GM12878 (cell line): ENCODE results near the gene IGFBP3. TPM values are rescaled to one million over a fixed set of nuclear protein-coding genes. Genes with fewer than 3 reads are reported as not detected.

Experiments
- ATAC-seq: fragments of 200-7000 bp; cut with Tn5 transposase; 3 replicates; pipeline ENCODE4 v1.9.1; 2020; ENCODE audit warnings: mild to moderate bottlenecking, moderate library complexity
- BruUV-seq: library from RNA; stranded (reverse); fragments of 400-500 nt; replicated peaks from 2 replicates; lab custom pipeline; 2021; lab: Mats Ljungman, UMichigan
- CTCF ChIA-PET: fragments of 300-600 bp; sonication (Branson Sonifier 250); formaldehyde crosslinking; extraction: SDS; loops from one replicate; lab custom pipeline; 2021; ENCODE audit warnings: inconsistent platforms; lab: Yijun Ruan, JAX
- POLR2A ChIA-PET: fragments of 350-600 bp; formaldehyde crosslinking; extraction: SDS; loops from one replicate; lab custom pipeline; 2021; ENCODE audit warnings: inconsistent platforms; lab: Charles Lee
- RAD21 ChIA-PET: fragments of 300-600 bp; sonication (Branson Sonifier 250); formaldehyde crosslinking; loops from one replicate; lab custom pipeline; 2023; ENCODE audit warnings: antibody characterized with exemption; ENCODE audit not compliant: unreplicated experiment; lab: Charles Lee
- SMC1A ChIA-PET: fragments of 300-600 bp; sonication (Branson Sonifier 250); formaldehyde crosslinking; loops from one replicate; lab custom pipeline; 2023; ENCODE audit not compliant: unreplicated experiment, uncharacterized antibody; lab: Charles Lee
- DNase-seq: peaks from one replicate; pipeline ENCODE4 v3.0.0-alpha.2; 2011; ENCODE audit warnings: low read depth, low spot score
- FAIRE-seq: peaks from 3 replicates; lab custom pipeline; 2011; peaks lifted over from hg19 to GRCh38; lab: Jason Lieb, UNC
- H2AFZ ChIP-seq: 2 replicates; pipeline ENCODE4 v1.6.0; 2011; ENCODE audit warnings: low read depth, low read length, control low read depth; ENCODE audit not compliant: control insufficient read depth
- H3K27ac ChIP-seq: 2 replicates; pipeline ENCODE4 v1.5.1; 2011; ENCODE audit warnings: control low read depth; ENCODE audit not compliant: control insufficient read depth, insufficient read depth
- H3K27me3 ChIP-seq, 2 experiments: replicated peaks in 1 of 2; 2 replicates each; pipeline versions ENCODE4 v1.6.0 to v1.6.1; 2011; ENCODE audit warnings: low read length in 1 of 2; ENCODE audit not compliant: control insufficient read depth in 2 of 2, insufficient read depth in 2 of 2
- H3K36me3 ChIP-seq, 2 experiments: 2 replicates each; pipeline ENCODE4 v1.5.1; 2011; ENCODE audit warnings: low read length in 1 of 2; ENCODE audit not compliant: control insufficient read depth in 2 of 2, insufficient read depth in 2 of 2
- H3K4me1 ChIP-seq: 2 replicates; pipeline ENCODE4 v1.6.1; 2011; ENCODE audit warnings: mild to moderate bottlenecking, low read length, moderate library complexity, mixed read lengths; ENCODE audit not compliant: control insufficient read depth, insufficient read depth
- H3K4me2 ChIP-seq: 2 replicates; pipeline ENCODE4 v1.6.0; 2011; ENCODE audit warnings: control low read depth; ENCODE audit not compliant: control insufficient read depth, insufficient read depth
- H3K4me3 ChIP-seq: fragments of 200-600 bp; sonication (generic); 2 replicates; pipeline ENCODE4 v1.5.1; 2016
- H3K79me2 ChIP-seq: 2 replicates; pipeline ENCODE4 v1.6.0; 2011; ENCODE audit warnings: low read length; ENCODE audit not compliant: control insufficient read depth, insufficient read depth
- H3K9ac ChIP-seq: 2 replicates; pipeline ENCODE4 v1.8.0; 2011; ENCODE audit warnings: low read length, control low read depth, mixed read lengths; ENCODE audit not compliant: control insufficient read depth, insufficient read depth
- H3K9me3 ChIP-seq: replicated peaks from 3 replicates; pipeline ENCODE4 v1.5.1; 2011; ENCODE audit warnings: mild to moderate bottlenecking, low read length; ENCODE audit not compliant: control insufficient read depth, insufficient read depth
- H4K20me1 ChIP-seq: 2 replicates; pipeline ENCODE4 v1.6.0; 2011; ENCODE audit not compliant: control insufficient read depth, insufficient read depth
- ATF3 ChIP-seq: IDR thresholded peaks from 2 replicates; pipeline ENCODE4 v1.6.1; 2011; ENCODE audit warnings: low read depth, mild to moderate bottlenecking, low read length, moderate library complexity, borderline replicate concordance; ENCODE audit errors: extremely low read depth
- CTCF ChIP-seq, 3 experiments: IDR thresholded peaks in 2 of 3; conservative IDR thresholded peaks in 1 of 3; 2 replicates each; pipeline ENCODE4 v1.5.1; 2011; ENCODE audit warnings: low read depth in 3 of 3, low read length in 3 of 3, mild to moderate bottlenecking in 3 of 3, control low read depth in 2 of 3, moderate library complexity in 2 of 3, inconsistent platforms in 1 of 3, mixed read lengths in 1 of 3; ENCODE audit not compliant: control insufficient read depth in 2 of 3, insufficient read depth in 1 of 3; ENCODE audit errors: extremely low read depth in 1 of 3
- IKZF1 ChIP-seq: fragments of 450-650 bp; conservative IDR thresholded peaks from 2 replicates; pipeline ENCODE4 v1.6.1; 2017; ENCODE audit warnings: antibody characterized with exemption, mild to moderate bottlenecking
- IRF3 ChIP-seq: fragments of 450-650 bp; IDR thresholded peaks from 2 replicates; pipeline ENCODE4 v1.6.1; 2014; ENCODE audit warnings: mild to moderate bottlenecking
- IRF4 ChIP-seq: IDR thresholded peaks from 2 replicates; pipeline ENCODE4 v1.6.1; 2011; ENCODE audit warnings: low read depth, low read length
- KAT2A ChIP-seq: conservative IDR thresholded peaks from 2 replicates; pipeline ENCODE4 v1.6.1; 2011; ENCODE audit warnings: low read depth, low read length; ENCODE audit not compliant: control insufficient read depth
- TCF3 ChIP-seq: IDR thresholded peaks from 2 replicates; pipeline ENCODE4 v1.6.1; 2012; ENCODE audit warnings: low read depth, mild to moderate bottlenecking, low read length, borderline replicate concordance; ENCODE audit not compliant: insufficient read depth
- ZBTB40 ChIP-seq: fragments of 450-650 bp; IDR thresholded peaks from 2 replicates; pipeline ENCODE4 v1.6.1; 2016; ENCODE audit warnings: mild to moderate bottlenecking, moderate library complexity, borderline replicate concordance
- ZNF24 ChIP-seq: fragments of 450-650 bp; IDR thresholded peaks from 2 replicates; pipeline ENCODE4 v1.6.1; 2017; ENCODE audit warnings: antibody characterized with exemption, mild to moderate bottlenecking
- WGBS: methylation state at CpG from one replicate; pipeline ENCODE4 v1.1.6; 2016; ENCODE audit warnings: low lambda C conversion rate; ENCODE audit not compliant: insufficient replicate concordance, insufficient coverage; ENCODE audit errors: missing lambda C conversion rate; 5-methylcytosine and 5-hydroxymethylcytosine counted together
- in situ Hi-C: fragments of 300-500 bp; cut with MboI; formaldehyde crosslinking; loops from 9 replicates; pipeline ENCODE4 v1.14.3; 2018; ENCODE audit warnings: mixed read lengths
- intact Hi-C: fragments of 100-400 bp; cut with micrococcal nuclease; formaldehyde crosslinking; loops from one replicate; pipeline ENCODE4 v1.14.2; 2022; ENCODE audit not compliant: unreplicated experiment
- polyA plus RNA-seq, 11 experiments: library from polyadenylated mRNA; depleted of rRNA in 4 of 11; unstranded in 6 of 11; stranded (reverse) in 5 of 11; fragments of >200 nt; fragmentation: Nextera tagmentation in 4 of 11; fragmentation: Illumina TruSeq in 1 of 11; extraction: Ambion mirVana in 4 of 11; extraction: Trizol in 1 of 11; gene quantifications; 1 replicate in 1 of 11; 2 replicates in 10 of 11; pipeline versions ENCODE4 v1.2.1 to v1.2.3, GENCODE V29; 2011 to 2016; ENCODE audit warnings: inconsistent platforms in 2 of 11, missing spikeins in 2 of 11, low read depth in 1 of 11
- total RNA-seq, 4 experiments: library from RNA; depleted of rRNA in 3 of 4; stranded (reverse); fragments of >200 nt in 3 of 4; fragmentation: Illumina TruSeq in 1 of 4; extraction: Trizol in 1 of 4; gene quantifications; 2 replicates each; pipeline versions ENCODE4 v1.2.1 to v1.2.3, GENCODE V29; 2013 to 2021

Gene IGFBP3
- total and polyA plus RNA-seq, 10 of the 15 experiments (the other 5 are each of a cell fraction or from before 2014, with no cell fraction given): 6.0 to 28.0 (median 15.6) TPM

DNA sequence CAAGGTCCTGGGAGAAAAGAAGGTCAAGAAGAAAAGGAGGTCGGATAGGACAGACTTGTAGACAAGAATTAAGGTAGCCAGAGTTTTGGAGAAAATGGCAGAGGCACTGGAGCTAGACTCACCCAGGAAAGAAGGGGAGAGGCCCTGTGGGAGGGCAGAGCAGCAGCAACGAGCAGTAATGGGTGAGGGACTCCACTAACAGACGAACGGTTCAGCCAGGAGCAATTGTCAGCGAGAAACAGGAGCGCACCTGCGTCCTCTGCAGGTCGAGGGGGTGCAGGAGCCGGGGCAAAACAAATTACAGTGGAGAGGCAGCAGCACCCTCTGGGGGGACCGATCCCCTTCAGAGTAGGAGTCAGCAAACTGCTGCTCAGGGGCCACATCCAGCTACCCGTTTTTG, 18.5 kb upstream of the IGFBP3 start (continued):
- TF ChIP-seq IRF4 (no peak), ZNF24 (no peak), KAT2A (no peak)

GRCh38 chr7:45938626-45939302, 17.7 kb upstream of the IGFBP3 start:
- Histone ChIP-seq H3K4me1 (no peaks in the 10 kb centered on the region), H3K9ac (no peak overlapping the region), H4K20me1 (no peaks in the 10 kb centered on the region), H3K4me2 (no peak overlapping the region), H3K36me3 (no peaks in the 10 kb centered on the region), H2AFZ (no peak overlapping the region), H3K27me3 (no peaks in the 10 kb centered on the region), H3K4me3 (no peak overlapping the region), H3K79me2 (no peaks in the 10 kb centered on the region), H3K9me3 (no peaks in the 10 kb centered on the region), H3K27ac (no peak overlapping the region)
- ChIA-PET POLR2A (interaction anchor here (0.5 kb wide), 1 partner anchor 343 kb away, joined by 7 read pairs; no protein-coding TSS in a partner anchor), RAD21 (interaction anchor here (1.0 to 1.4 kb wide), 2 partner anchors 16 to 216 kb away, joined by 3 to 5 read pairs; no protein-coding TSS in a partner anchor), SMC1A (interaction anchor here (0.9 to 1.2 kb wide), 2 partner anchors 16 to 17 kb away, joined by 3 read pairs; no protein-coding TSS in a partner anchor), CTCF (interaction anchor here (1.3 to 3.5 kb wide), 3 partner anchors 13 to 21 kb away, joined by 3 to 15 read pairs (median 7); no protein-coding TSS in a partner anchor)
- ATAC-seq (no peak; the same call in 2 of the 3 replicates), DNase-seq (no peak), FAIRE-seq (no peak)
- intact Hi-C loops: no loop called here
- WGBS: 49% methylated on average over 22 of the region's 22 CpGs
- no TSS peak for BruUV-seq
- in situ Hi-C loops: no loop called here
- TF ChIP-seq ATF3: no peak
- no peak for TF ChIP-seq IRF3
- peak in 1 of 3 experiments; percentile 21; a peak in 1 of 6 replicates for TF ChIP-seq CTCF (IDR thresholded peaks at IDR 0.05 in 2 of 3, conservative IDR thresholded peaks at IDR 0.05 in 1 of 3; ENCODE audit: control insufficient read depth in 2 of 3, extremely low read depth in 1 of 3, insufficient read depth in 1 of 3, low read depth in 3 of 3, low read length in 3 of 3)
- TF ChIP-seq ZBTB40: no peak
- TF ChIP-seq TCF3: no peak
- peak; percentile 24; the same call in 1 of the 2 replicates for TF ChIP-seq IKZF1
